Measurements from ENCODE around the gene CDKAL1.

- TF ChIP-seq SPI1 (IDR thresholded peaks at IDR 0.05; ENCODE audit: low read depth, low read length) (no peak), POLR2A (IDR thresholded peaks at IDR 0.05; ENCODE audit: low read depth, low read length) (no peak)
Observed at GRCh38 chr6:20564269-20564668, 30.0 kb downstream of the CDKAL1 start.
